ENCODE measurements around the gene PICALM. TPM values are rescaled to one million over a fixed set of nuclear protein-coding genes. Genes with fewer than 3 reads are reported as not detected.

PICALM gene
- polyA plus RNA-seq, 1 donor, result 109 TPM

DNA sequence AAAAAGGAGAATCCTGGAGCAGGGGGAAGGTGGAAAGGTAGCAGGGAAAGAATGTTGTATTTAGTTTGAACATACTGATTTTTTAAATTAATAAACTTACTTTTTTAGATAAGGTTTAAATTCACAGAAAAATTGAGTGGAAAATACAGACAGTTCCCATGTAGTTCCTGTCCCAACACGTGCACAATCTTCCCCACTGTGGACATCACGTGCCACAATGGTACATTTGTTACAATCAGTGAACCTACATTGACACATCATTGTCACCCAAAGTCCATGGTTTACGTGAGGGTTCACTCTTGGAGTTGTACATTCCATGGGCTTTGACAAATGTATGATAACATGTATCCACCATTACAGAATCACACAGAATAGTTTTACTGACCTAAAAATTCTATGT lies 10.5 kb upstream of the PICALM start:
- no peak for DNase-seq

DNA sequence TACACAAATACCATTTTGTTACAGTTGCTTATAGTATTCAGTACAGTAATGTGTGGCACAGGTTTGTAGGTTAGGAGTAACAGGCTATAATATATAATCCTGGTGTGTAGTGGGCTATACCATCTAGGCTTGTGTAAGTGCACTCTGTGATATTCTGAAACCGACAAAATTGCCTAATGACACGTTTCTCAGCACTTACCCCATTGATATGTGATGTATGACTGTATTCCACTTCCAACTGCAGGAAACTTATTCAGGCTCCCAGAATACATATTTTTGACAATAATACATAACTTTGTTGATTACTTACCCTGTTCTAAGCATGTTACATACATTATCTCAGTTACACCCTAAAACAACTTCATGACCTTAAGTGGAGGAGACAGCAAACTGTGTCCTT lies 5.1 kb upstream of the PICALM start:
- DNase-seq, result no peak

DNA sequence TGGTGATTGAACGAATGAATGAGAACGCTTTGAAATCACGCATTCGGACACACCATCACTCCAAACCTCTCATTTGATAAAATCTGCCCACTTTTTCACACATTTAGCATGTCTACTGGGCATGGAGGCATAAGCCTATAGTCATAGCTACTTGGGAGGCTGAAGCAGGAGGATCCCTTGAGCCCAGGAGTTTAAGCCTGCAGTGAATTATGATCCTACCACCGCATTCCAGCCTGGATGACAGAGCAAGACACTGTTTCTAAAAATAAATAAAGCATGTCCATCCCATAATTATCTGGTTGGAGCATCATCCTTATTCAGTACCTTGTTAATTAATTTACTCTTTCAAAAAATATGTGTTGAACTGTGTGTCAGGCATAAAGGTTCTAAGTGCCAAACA lies 3.3 kb upstream of the PICALM start:
- DNase-seq, result no peak

DNA sequence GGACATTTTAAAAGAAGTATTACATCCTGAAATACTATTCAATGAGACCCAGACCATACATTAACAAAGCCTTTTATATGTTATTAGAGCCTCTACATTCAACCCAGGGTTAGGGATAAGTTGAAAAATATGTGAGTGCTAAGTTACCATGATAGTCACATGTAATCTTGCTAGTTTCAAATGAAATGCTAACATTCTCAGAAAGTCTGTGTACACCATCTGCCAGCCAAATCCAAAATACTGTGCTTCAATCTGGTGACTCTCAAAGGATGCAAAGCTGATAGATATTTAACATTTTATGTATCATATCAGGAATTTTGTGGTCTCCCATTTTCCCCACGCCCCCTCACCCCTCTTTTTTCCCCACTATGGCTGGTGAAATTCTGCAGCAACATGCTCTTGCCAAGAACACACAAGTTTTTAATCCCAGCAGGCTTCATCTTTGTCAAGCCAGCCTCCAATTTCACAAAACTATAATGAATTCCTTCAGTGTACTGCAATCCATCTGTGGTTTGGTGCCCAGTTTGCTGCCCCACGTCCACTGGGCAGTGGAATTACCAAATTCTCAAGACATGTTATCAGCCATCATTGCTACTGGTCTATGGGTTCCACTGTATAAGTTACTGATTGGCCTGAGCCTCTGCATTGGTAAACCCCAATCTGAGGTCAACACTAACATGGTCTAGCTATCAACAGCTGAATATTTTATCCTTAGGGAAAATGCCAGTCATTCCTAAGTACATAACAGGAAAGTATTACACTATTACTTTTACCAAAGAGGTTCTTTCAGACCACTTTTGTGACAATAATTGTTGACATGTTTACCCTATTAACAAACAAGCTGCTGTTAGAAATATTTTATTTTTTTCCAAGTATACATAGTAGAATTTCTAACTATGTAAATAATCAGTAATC lies 1.5 kb upstream of the PICALM start:
- no peak for DNase-seq

DNA sequence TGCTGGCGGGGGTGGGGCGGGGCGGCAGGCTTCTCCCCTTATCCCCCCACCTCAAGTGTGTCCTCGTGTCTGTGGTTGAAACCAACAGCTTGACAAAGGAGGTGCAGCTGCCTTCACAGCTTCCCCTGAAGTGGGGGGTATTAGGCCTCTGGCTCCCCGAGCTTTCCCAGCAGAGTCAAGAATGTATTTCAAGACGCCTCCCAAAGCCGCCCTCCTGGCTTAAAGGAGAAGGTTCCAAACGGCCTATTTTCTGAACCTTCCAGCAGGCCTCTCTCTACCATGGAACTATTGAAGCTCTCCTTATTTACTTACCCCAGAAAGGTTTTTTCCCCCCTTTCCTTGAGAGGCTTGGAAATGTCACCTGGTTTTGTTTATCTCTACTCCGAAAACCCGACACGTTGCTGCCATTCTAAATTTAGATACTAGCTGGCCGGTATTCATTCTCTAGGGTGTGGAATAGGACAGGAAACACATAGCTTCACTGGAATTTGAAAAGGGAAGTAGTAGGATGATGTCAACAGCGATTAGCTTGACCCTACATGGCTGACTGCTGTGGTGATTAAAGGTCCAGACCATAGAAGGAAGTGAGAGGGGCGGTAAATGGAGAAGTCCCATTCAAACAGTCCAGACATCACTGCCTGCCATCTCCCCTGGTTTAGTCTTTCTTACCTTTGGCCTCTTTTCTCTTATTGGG lies 671 bp upstream of the PICALM start:
- peak; percentile 71 for DNase-seq

DNA sequence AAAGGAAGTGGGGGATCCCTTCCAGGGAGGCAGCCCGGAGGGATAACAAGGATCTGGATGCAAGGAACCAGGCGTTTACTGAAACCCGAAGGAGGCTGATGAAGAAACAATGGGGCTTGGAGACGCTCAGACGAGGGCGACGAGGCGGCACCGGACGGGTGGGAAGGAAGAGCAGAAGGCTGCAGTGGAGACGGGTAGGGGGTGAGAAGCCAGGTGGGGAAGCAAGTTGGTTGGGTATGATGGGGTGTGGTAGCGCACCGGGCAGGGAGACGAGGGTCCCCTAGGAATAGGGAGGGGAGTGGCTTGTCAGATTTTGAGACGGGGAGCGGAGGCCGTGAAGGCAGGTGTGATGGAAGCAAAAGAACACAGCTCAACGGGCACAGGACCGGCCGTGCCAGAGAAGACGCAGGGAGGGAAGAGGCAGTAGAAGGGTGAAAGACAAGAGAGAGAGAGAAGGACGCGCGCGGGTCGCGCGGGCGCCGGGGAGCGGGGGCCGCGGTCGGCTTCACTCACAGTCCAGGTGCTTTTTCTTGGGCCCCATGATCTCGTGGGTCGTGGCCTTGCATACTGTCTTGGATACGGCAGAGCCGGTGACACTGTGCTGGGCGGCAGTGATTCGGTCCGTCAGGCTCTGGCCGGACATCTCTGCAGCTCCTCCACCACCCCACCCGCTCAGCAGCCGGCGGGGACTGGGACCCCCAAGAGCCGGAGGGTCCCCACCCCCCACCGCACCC lies 579 bp downstream of the PICALM start:
- peak; percentile 63 for DNase-seq

DNA sequence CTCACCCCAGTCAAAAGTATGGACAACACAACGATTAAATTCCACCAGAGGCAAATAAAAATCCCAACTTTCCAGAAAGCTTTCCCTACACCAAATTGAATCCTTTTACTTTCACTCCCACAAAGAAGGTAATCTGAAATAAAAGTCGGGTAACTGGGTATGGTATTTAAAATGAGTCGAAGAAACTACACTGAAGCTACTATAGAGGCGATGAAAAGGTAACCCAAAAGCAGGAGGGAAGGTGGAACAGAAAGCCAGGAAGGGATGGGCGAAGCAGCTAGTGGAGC lies 1.1 kb downstream of the PICALM start:
- DNase-seq, result no peak

DNA sequence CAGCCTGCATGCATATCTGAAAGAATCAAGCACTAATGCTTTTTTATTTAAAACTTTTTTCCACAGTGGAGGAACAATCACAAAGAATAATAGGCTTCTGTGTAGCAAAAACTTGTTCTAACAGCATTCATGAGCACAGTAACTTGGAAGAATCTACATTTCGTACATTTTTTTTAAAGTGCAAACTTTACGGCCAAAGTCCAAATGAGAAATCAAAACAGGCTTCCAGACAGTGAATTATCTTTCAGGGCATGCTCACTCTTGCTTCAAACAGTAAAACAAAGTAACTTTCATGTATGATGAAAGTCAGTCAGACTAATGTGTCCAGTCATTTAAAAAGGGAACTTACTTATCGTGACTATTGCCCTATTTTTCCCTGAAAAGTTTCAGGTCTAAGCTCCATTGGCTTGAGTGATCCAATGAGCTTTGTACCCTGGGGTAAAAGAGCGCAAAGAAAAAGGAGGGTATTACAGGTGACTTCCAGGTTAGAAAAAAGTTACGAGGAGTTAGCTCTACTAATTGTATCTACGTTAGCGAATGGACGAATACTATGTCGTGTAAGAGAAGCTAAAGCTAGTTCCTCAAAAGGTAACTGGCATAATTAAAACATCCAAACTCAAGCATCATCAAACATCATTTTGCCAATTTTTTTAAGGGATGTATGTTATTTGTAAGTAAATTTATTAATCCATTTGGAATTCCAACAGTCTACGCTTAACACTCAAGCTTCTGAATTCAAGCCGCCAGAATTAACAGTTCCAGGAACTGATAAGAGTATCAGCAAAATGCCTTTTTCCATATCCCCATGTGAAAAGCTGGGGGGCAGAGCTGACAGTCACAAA lies 1.7 kb downstream of the PICALM start:
- DNase-seq, result peak; percentile 38

DNA sequence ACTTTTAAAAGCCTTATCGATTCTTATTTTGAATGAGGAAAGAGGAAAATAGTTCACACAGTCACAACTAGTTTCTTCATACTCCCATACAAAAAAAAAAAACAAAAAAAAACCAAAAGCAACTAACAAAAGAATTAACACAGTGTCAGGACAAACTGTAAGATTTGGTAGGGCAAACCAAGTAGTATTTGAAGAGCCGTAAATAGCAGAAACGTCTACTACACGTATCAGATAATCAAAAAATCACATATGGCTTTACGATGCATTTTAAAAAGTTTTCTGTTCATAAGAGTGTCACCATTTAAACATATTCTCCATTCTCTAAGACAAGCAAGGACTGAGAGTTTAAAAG lies 2.3 kb downstream of the PICALM start:
- no peak for DNase-seq

DNA sequence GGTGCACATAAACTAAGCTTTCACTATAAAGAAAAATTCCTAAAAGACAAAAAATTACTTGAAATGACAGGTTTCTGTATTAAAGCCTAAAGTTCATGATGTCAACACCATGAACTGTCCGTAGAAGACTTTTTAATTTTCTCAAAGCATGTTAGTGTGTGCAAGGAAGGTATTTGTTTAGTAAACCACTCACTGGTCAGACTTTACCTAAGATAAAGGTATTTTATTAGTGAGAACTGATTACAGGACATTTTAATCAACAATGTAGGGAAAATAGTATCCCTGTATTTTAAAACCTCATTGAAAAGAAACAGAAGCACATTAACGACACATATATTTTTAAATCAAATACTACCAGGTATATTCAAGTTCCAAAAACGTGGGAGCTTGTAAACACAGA lies 2.9 kb downstream of the PICALM start:
- DNase-seq, result no peak

DNA sequence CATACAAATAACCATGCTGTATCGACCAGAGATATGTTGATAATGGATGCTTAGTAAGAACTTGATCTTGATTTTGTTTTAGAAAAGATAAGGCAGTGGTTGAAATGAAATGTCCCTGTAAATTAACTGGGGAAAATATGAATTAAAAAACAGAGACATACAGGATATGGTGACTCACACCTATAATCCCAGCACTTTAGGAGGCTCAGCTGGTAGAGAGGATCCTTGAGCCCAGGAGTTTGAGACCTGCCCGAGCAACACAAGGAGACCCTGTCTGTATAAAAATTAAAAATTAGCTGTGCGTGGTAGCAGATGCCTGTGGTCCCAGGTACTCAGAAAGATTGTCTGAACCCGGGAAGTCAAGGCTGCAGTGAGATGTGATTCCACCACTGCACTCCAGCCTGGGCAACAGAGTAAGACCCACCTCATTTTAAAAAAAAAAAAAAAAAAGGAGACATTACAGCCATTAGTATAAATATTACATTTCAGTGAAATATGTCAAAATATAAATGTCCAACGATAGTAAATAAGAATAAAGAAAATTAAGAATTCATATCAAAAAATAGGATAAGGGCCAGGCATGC lies 4.6 kb downstream of the PICALM start:
- DNase-seq, result no peak

DNA sequence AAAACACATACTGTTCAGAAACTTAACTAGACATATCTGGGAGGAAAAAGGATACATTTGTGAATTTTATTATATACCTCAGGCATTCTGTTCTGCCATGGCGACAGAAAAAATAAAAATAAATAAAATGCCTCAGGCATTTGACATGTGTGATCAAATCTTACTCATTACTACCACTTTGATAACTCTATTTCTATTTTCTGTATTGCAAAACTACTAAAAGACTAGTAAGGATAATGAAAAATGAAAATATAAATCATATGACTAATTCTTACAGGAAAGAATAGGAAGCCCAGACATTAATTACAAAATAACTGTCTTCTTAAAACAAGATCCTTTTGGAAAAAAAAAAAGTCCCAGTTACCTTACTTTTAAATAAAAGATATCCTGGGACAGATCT lies 5.3 kb downstream of the PICALM start:
- DNase-seq, result no peak

DNA sequence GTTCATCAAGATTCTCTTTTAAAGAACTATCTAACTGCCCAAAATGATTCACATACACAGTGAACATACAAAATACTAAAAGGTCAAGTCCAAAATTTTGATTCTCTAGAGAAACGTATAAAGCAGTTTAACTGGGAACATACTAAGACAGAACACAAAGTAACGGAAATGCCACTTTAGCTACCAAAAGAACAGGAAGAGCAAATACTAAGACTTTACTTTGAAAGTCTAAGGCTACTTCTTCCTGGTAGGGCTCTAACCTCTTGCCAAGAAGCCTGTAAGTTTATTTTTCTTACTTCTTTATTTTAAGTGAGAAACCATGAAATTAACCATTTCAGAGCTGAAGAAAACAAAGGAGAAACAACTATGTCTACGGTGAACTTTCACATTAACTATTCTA lies 6.2 kb downstream of the PICALM start:
- DNase-seq, result no peak

DNA sequence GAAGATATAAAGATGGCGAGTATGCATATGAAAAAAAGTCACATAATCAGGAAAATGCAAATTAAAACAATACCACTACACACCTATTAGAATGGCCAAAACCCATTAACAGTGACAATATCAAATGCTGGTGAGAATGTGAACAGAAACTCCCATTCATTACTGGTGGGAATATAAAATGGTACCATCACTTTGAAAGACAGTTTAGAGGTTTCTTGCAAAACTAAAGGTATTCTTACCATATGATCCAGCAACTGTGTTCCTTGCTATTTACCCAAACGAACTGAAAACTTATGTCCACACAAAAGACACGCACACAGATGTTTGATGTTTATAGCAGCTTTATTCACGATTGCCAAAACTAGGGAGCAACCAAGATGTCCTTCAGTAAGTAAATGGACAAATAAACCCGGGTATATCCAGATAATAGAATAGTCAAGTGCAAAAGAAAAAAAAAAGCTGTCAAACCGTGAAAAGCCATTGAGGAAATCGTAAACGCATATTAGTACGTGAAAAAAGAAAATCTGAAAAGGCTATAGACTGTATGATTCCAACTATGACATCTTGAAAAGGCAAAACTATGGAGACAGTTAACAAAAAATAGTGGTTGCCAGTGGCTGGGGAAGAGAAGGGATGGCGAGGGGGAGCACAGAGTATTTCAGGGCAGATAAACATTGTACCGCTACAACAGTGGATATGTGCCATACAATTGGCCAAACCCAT lies 7.2 kb downstream of the PICALM start:
- DNase-seq, result no peak

DNA sequence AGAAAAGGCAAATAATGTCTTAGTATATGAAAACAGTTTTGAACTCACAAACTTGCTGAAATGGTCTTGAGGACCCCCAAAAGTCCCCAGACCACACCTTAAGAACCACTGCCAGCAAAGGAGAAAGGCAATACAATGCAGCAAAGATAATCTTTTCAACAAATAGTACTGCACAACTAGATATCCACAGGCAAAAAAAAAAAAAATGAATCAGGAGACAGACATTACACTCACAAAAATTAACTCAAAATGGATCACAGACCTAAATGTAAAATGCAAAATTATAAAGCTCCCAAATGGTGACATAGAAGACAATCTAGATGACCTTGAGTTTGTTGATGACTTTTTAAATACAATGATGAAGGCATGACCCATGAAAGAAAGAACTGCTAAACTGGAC lies 8.3 kb downstream of the PICALM start:
- DNase-seq, result no peak

DNA sequence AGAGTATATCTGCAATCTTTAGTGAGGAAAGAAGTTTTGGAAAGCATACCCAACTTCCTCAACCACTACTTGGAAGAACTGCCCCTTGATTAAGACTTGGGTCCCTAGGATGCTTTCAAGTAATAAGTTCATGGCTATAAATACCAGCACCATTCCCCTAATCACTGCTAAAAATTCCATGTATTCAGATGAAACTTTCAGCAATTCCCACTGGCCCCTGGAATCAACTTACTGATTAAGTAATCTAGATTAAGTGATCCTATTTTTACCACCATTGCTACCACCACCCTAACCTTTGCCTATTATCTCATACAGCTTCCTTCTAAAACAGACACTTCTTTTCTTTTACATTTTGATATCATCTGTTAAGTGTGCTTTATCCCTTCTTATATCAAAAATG lies 10.5 kb downstream of the PICALM start:
- DNase-seq, result no peak

DNA sequence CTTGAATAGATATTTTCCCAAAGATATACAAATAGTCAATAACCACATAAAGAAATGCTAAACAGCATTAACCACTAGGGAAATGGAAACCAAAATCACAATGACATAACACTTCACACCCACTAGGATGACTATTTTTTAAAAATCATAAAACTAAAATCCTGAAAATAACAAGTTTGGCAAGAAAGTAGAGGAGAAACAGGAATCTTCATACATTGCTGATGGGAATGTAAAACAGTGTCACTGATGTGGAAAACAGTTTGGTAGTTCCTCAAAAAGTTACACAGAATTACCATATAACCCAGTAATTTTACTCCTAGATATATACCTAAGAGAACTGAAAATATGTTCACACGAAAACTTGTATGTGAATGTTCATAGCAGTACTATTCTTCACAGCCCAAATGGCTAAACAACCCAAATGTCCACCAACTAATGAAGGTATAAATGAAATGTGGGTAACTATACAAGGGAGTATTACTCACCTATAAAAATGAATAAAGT lies 12.5 kb downstream of the PICALM start:
- no peak for DNase-seq

DNA sequence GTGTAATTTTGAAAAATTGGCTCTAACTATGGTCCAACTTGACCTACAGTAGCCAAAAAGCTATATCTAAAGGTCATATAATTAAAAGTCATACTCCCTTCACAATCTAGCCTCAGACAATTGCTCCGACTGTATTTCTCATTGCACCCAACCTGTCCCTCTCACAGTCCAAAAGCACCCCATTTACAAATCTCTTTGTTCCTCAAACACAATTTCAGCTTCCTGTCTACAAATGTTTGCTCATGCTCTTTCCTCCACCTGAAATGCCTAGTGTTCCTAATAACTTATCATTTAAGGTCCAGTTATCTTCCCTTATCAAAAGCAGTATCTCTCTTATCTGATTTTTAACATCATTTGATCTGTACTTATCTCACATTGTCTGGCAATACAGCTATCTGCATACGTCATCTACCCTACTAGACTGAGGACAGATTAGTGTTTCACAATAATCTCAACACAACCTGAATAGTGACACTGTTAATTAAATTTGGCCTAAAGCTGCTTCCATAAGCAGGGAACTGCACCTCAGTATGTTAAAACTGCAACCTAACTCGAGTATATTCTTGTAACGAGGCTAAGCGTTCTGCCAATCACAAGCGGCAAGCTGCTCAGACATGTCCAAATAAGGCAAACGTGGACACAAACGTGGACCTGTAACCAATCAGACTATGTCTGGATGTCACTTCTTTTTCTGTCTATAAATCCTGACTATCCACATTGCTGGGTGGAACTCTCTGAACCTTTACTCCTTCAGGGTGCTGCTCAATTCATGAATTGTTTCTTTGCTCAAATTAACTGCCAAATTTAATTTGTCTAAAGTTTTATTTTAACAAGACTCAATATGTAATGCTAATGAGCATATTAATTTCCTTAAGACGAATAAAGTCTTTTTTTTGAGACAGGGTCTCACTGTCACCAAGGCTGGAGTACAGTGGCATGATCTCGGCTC lies 15.9 kb downstream of the PICALM start:
- no peak for DNase-seq

DNA sequence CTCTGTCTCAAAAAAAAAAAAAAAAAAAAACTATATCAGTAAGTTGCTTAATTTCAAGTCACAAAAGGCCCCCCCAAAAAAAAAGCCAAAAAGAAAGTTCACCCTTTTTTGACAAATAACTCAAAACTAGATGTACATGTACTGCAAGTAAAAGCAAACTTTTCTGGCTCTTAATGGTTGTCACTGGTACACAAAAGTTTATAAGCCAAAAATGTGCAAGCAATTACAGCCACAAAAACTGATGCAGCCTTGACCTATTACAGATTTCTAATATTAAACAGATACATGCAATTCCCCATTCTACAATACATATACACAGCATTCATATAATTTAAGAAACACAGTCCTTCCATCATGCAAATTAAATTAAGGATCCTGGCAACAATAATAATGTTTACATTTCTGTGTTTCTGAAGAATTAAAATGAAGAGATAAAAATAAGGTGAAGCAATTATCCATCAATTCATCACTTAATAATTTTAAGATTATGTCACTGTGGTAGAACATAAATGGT lies 18.6 kb downstream of the PICALM start:
- DNase-seq, result no peak

Measured in hindlimb muscle (tissue), 1 donor.